OCI-LY1 (cell line): ENCODE results near the gene STPG1.

Experiments
- H2AFZ ChIP-seq: fragments of 200-600 bp; sonication (generic), shearing (Covaris generic); 2 replicates; pipeline ENCODE4 v1.6.0; 2014; ENCODE audit warnings: antibody characterized with exemption, mild to moderate bottlenecking, low read length
- H3F3A ChIP-seq: fragments of 200-600 bp; sonication (generic), shearing (Covaris generic); 2 replicates; pipeline ENCODE4 v1.6.0; 2014; ENCODE audit warnings: mild to moderate bottlenecking, antibody characterized with exemption, low read length, moderate library complexity; ENCODE audit not compliant: insufficient read depth
- H3K27ac ChIP-seq: fragments of 200-600 bp; sonication (generic); 2 replicates; pipeline ENCODE4 v1.5.1; 2014; ENCODE audit warnings: low read length, mixed run types, mild to moderate bottlenecking, low read depth; ENCODE audit not compliant: poor library complexity, severe bottlenecking
- H3K27me3 ChIP-seq: fragments of 200-600 bp; sonication (generic); 2 replicates; pipeline ENCODE4 v1.6.0; 2014; ENCODE audit warnings: antibody characterized with exemption, mild to moderate bottlenecking, low read length, moderate library complexity; ENCODE audit not compliant: insufficient read depth
- H3K36me3 ChIP-seq: fragments of 200-600 bp; sonication (generic); 2 replicates; pipeline ENCODE4 v1.6.1; 2014; ENCODE audit warnings: mild to moderate bottlenecking, antibody characterized with exemption, low read length, moderate library complexity, mixed read lengths; ENCODE audit not compliant: insufficient read depth
- H3K4me1 ChIP-seq: fragments of 200-600 bp; sonication (generic); 2 replicates; pipeline ENCODE4 v1.5.1; 2014; ENCODE audit warnings: mild to moderate bottlenecking, low read length, moderate library complexity; ENCODE audit not compliant: insufficient read depth, severe bottlenecking
- H3K4me2 ChIP-seq: fragments of 200-600 bp; sonication (generic), shearing (Covaris generic); 2 replicates; pipeline ENCODE4 v1.6.1; 2014; ENCODE audit warnings: low read length
- H3K4me3 ChIP-seq: fragments of 200-600 bp; sonication (generic); 2 replicates; pipeline ENCODE4 v1.5.1; 2014; ENCODE audit warnings: low read length, low read depth, mild to moderate bottlenecking, mixed read lengths; ENCODE audit not compliant: poor library complexity, severe bottlenecking
- H3K79me2 ChIP-seq: fragments of 200-600 bp; shearing (Covaris generic); 2 replicates; pipeline ENCODE4 v1.6.1; 2016; ENCODE audit warnings: mixed run types, low read length, mixed read lengths; ENCODE audit not compliant: insufficient read depth
- H3K9ac ChIP-seq: fragments of 200-600 bp; sonication (generic), shearing (Covaris generic); 2 replicates; pipeline ENCODE4 v1.6.1; 2014; ENCODE audit warnings: mild to moderate bottlenecking, low read length, mixed read lengths
- H3K9me2 ChIP-seq: fragments of 200-600 bp; sonication (generic), shearing (Covaris generic); 2 replicates; pipeline ENCODE4 v1.6.1; 2014; ENCODE audit warnings: low read depth, mild to moderate bottlenecking, low read length, mixed read lengths
- H3K9me3 ChIP-seq: fragments of 200-600 bp; shearing (Covaris generic); 2 replicates; pipeline ENCODE4 v1.6.1; 2014; ENCODE audit warnings: low read length, mixed read lengths
- H4K20me1 ChIP-seq: fragments of 200-600 bp; sonication (generic), shearing (Covaris generic); 2 replicates; pipeline ENCODE4 v1.6.0; 2016; ENCODE audit warnings: mild to moderate bottlenecking, low read length; ENCODE audit not compliant: insufficient read depth
- CTCF ChIP-seq: fragments of 200-600 bp; sonication (generic), shearing (Covaris generic); IDR thresholded peaks from 2 replicates; pipeline ENCODE4 v1.5.1; 2017; ENCODE audit warnings: mild to moderate bottlenecking, antibody characterized with exemption, low read length, moderate library complexity, mixed read lengths
- EZH2 ChIP-seq: fragments of 200-600 bp; sonication (generic), shearing (Covaris generic); IDR thresholded peaks from 2 replicates; pipeline ENCODE4 v1.8.0; 2017; ENCODE audit warnings: borderline replicate concordance, mixed run types, mild to moderate bottlenecking, antibody characterized with exemption, low read length, moderate library complexity, mixed read lengths

The STPG1 gene

GRCh38 chr1:24337455-24337854, 76.1 kb downstream of the STPG1 start:
- Histone ChIP-seq H4K20me1 (no peaks in the 10 kb centered on the region), H3F3A (no peaks in the 10 kb centered on the region), H3K9me3 (no peaks in the 10 kb centered on the region), H3K36me3 (no peaks in the 10 kb centered on the region), H3K27me3 (no peaks in the 10 kb centered on the region), H2AFZ (no peak overlapping the region), H3K4me3 (no peak overlapping the region), H3K4me2 (no peak overlapping the region), H3K9ac (no peak overlapping the region), H3K4me1 (no peaks in the 10 kb centered on the region), H3K79me2 (no peaks in the 10 kb centered on the region), H3K9me2 (no peaks in the 10 kb centered on the region), H3K27ac (no peak overlapping the region)
- TF ChIP-seq CTCF (no peak), EZH2 (no peak)

- Histone ChIP-seq H3K27ac (no peak overlapping the region), H3K79me2 (no peaks in the 10 kb centered on the region), H4K20me1 (no peaks in the 10 kb centered on the region), H3K9me2 (no peaks in the 10 kb centered on the region), H3K9me3 (no peaks in the 10 kb centered on the region), H3K4me1 (no peaks in the 10 kb centered on the region), H3K9ac (no peak overlapping the region), H2AFZ (no peak overlapping the region), H3F3A (no peaks in the 10 kb centered on the region), H3K36me3 (no peaks in the 10 kb centered on the region), H3K4me2 (no peak overlapping the region), H3K4me3 (no peak overlapping the region), H3K27me3 (no peaks in the 10 kb centered on the region)
- no peak for TF ChIP-seq CTCF
- no peak for TF ChIP-seq EZH2
Measured at GRCh38 chr1:24336075-24336474, 77.5 kb downstream of the STPG1 start.

DNA sequence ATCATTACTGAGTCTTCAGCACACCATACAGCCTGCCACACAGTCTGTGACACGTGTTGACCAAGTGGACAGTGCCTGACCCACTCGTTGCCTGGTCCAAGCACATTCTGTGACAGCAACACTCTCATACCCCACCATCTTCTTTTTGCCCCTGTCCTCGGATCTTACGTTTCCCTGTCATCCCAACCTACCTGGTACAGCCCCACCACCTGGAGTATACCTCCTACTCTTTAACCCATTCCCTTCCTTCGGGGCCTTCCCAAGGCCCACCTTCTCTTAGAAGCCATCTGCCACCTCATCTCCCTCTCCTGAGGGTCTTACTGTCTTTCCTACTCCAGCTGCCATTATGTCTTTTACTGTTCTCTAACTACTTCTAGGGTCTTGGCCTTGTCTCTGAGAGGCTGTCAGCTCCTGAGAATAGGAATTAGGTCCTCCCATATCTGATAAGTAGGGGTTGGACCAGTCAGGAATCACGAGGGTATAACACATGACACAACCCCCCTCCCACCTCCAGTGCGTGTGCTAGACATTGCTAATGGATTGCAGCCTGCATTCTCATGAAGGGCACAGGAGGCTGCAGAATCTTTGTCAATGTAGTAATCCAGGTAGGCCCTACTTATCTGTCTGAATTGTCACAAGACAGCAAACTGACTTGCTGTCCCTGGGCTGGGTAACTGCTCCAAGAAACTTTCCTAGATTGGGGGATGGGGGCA, 81.5 kb downstream of the STPG1 start:
- no peak overlapping the region for H3K4me3 ChIP-seq
- H3K9me3 ChIP-seq: no peaks in the 10 kb centered on the region
- no peaks in the 10 kb centered on the region for H3K4me1 ChIP-seq
- H3K27me3 ChIP-seq: no peaks in the 10 kb centered on the region; the same call in 1 of the 2 replicates
- no peaks in the 10 kb centered on the region for H4K20me1 ChIP-seq
- no peaks in the 10 kb centered on the region for H3F3A ChIP-seq
- no peak overlapping the region for H3K4me2 ChIP-seq
- TF ChIP-seq CTCF (no peak), EZH2 (no peak)
- H3K9ac ChIP-seq: no peak overlapping the region
- no peaks in the 10 kb centered on the region for H3K36me3 ChIP-seq
- H3K79me2 ChIP-seq: no peaks in the 10 kb centered on the region
- no peaks in the 10 kb centered on the region for H3K9me2 ChIP-seq
- no peak overlapping the region for H2AFZ ChIP-seq
- H3K27ac ChIP-seq: no peak overlapping the region
